Esophagus muscularis mucosa (tissue), 3 donors: ENCODE results near the gene MTUS2.

Experiments
- POLR2A ChIP-seq: fragments of 450-650 bp; IDR thresholded peaks from one replicate; pipeline ENCODE4 v1.6.1; 2017; ENCODE audit warnings: antibody characterized with exemption, moderate library complexity, mild to moderate bottlenecking, low read depth
- POLR2AphosphoS5 ChIP-seq, 2 donors: sonication (generic); formaldehyde crosslinking; IDR thresholded peaks; one replicate each; pipeline ENCODE4 v1.6.1; 2017; ENCODE audit warnings: antibody characterized with exemption in 2 of 2
- TF ChIP-seq, protein P1 (sequence below), 3 experiments: fragments of 200-600 bp in 2 of 3; fragments of 450-650 bp in 1 of 3; sonication (generic) in 2 of 3; IDR thresholded peaks; one replicate each; pipeline ENCODE4 v1.5.1; 2017 to 2019; ENCODE audit warnings: antibody characterized with exemption in 3 of 3, mild to moderate bottlenecking in 2 of 3, moderate library complexity in 1 of 3

DNA sequence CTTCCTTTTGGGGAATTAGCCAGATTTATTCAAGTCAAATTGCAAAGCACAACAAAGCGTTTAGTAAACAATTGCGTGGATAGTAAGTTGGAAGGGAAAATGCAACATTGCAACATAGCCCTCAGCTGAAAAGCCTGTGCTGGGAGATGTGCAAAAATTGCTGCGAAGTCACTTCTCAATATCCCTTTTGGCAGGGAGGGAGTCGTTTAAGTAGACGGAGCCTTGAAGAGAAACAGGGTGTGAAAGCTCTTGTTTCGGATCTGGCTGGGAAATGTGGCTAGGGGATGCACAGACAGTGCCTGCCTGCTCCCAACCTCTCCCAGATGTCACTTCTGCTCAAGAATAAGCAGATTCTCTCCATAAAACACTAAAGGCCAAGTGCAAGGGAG, 718.5 kb downstream of the MTUS2 start:
- TF ChIP-seq, protein P1, sequence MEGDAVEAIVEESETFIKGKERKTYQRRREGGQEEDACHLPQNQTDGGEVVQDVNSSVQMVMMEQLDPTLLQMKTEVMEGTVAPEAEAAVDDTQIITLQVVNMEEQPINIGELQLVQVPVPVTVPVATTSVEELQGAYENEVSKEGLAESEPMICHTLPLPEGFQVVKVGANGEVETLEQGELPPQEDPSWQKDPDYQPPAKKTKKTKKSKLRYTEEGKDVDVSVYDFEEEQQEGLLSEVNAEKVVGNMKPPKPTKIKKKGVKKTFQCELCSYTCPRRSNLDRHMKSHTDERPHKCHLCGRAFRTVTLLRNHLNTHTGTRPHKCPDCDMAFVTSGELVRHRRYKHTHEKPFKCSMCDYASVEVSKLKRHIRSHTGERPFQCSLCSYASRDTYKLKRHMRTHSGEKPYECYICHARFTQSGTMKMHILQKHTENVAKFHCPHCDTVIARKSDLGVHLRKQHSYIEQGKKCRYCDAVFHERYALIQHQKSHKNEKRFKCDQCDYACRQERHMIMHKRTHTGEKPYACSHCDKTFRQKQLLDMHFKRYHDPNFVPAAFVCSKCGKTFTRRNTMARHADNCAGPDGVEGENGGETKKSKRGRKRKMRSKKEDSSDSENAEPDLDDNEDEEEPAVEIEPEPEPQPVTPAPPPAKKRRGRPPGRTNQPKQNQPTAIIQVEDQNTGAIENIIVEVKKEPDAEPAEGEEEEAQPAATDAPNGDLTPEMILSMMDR (IDR thresholded peaks at IDR 0.05), result no peak
- TF ChIP-seq POLR2AphosphoS5 (IDR thresholded peaks at IDR 0.05) (no peak), POLR2A (no peak)
